Astrocyte (in vitro differentiated cells and primary cell): Measurements from ENCODE around the gene ZNF362. TPM values are rescaled to one million over a fixed set of nuclear protein-coding genes. Genes with fewer than 3 reads are reported as not detected.

Experiments
- DNase-seq: peaks from one replicate; pipeline ENCODE4 v3.0.0-alpha.2; 2010; ENCODE audit warnings: low read depth
- FAIRE-seq: peaks from 2 replicates; lab custom pipeline; 2011; peaks lifted over from hg19 to GRCh38; lab: Jason Lieb, UNC
- H2AFZ ChIP-seq: 2 replicates; pipeline ENCODE4 v1.6.0; 2012; ENCODE audit warnings: low read depth, low read length, inconsistent platforms
- H3K27ac ChIP-seq: 2 replicates; pipeline ENCODE4 v1.5.1; 2011; ENCODE audit warnings: low read depth, low read length, inconsistent platforms
- H3K27me3 ChIP-seq: 2 replicates; pipeline ENCODE4 v1.6.0; 2011; ENCODE audit warnings: low read length, inconsistent platforms; ENCODE audit not compliant: insufficient read depth
- H3K36me3 ChIP-seq: 2 replicates; pipeline ENCODE4 v1.5.1; 2011; ENCODE audit warnings: low read length, inconsistent platforms; ENCODE audit not compliant: insufficient read depth
- H3K4me1 ChIP-seq: 2 replicates; pipeline ENCODE4 v1.5.1; 2011; ENCODE audit warnings: low read length, inconsistent platforms; ENCODE audit not compliant: insufficient read depth
- H3K4me2 ChIP-seq: 2 replicates; pipeline ENCODE4 v1.6.0; 2012; ENCODE audit warnings: low read length, inconsistent platforms
- H3K4me3 ChIP-seq: 2 replicates; pipeline ENCODE4 v1.5.1; 2011; ENCODE audit warnings: low read depth, mild to moderate bottlenecking, low read length, inconsistent platforms; ENCODE audit not compliant: insufficient read depth
- H3K79me2 ChIP-seq: 2 replicates; pipeline ENCODE4 v1.6.0; 2012; ENCODE audit warnings: mild to moderate bottlenecking, low read length, inconsistent platforms; ENCODE audit not compliant: insufficient read depth
- H3K9ac ChIP-seq: 2 replicates; pipeline ENCODE4 v1.6.0; 2012; ENCODE audit warnings: mild to moderate bottlenecking, low read length, inconsistent platforms
- H3K9me3 ChIP-seq: 2 replicates; pipeline ENCODE4 v1.5.1; 2012; ENCODE audit warnings: low read depth, mild to moderate bottlenecking, low read length, inconsistent platforms; ENCODE audit not compliant: insufficient read depth
- H4K20me1 ChIP-seq: 2 replicates; pipeline ENCODE4 v1.6.0; 2012; ENCODE audit warnings: low read length, inconsistent platforms; ENCODE audit not compliant: insufficient read depth
- H3K27ac Mint-ChIP-seq: one replicate; pipeline ENCODE4 v1.8.0; 2021; ENCODE audit warnings: mild to moderate bottlenecking, mixed read lengths; ENCODE audit not compliant: unreplicated experiment
- H3K27me3 Mint-ChIP-seq: one replicate; pipeline ENCODE4 v1.8.0; 2021; ENCODE audit warnings: low read depth, mixed read lengths; ENCODE audit not compliant: unreplicated experiment
- H3K36me3 Mint-ChIP-seq: one replicate; pipeline ENCODE4 v1.8.0; 2021; ENCODE audit warnings: low read depth, mixed read lengths; ENCODE audit not compliant: unreplicated experiment
- H3K4me1 Mint-ChIP-seq: one replicate; pipeline ENCODE4 v1.8.0; 2021; ENCODE audit warnings: low read depth, mixed read lengths; ENCODE audit not compliant: unreplicated experiment
- H3K4me3 Mint-ChIP-seq: one replicate; pipeline ENCODE4 v1.8.0; 2021; ENCODE audit warnings: mild to moderate bottlenecking, moderate library complexity, mixed read lengths; ENCODE audit not compliant: unreplicated experiment
- H3K9me3 Mint-ChIP-seq: one replicate; pipeline ENCODE4 v1.8.0; 2021; ENCODE audit warnings: mild to moderate bottlenecking, mixed read lengths; ENCODE audit not compliant: unreplicated experiment
- EZH2 ChIP-seq: IDR thresholded peaks from 2 replicates; pipeline ENCODE4 v1.6.1; 2012; ENCODE audit warnings: mild to moderate bottlenecking, low read length, inconsistent platforms; ENCODE audit not compliant: insufficient read depth
- total RNA-seq: library from RNA; stranded (reverse); gene quantifications from 2 replicates; pipeline ENCODE4 v1.2.1, GENCODE V29; 2021
- TF ChIP-seq, protein P1 (sequence below): IDR thresholded peaks from 2 replicates; pipeline ENCODE4 v1.5.1; 2011; ENCODE audit warnings: low read depth, mild to moderate bottlenecking, inconsistent platforms, low read length, moderate library complexity; ENCODE audit not compliant: insufficient read depth

ZNF362 gene
- total RNA-seq, 1 donor from 2014 or later: 38.7 TPM

DNA sequence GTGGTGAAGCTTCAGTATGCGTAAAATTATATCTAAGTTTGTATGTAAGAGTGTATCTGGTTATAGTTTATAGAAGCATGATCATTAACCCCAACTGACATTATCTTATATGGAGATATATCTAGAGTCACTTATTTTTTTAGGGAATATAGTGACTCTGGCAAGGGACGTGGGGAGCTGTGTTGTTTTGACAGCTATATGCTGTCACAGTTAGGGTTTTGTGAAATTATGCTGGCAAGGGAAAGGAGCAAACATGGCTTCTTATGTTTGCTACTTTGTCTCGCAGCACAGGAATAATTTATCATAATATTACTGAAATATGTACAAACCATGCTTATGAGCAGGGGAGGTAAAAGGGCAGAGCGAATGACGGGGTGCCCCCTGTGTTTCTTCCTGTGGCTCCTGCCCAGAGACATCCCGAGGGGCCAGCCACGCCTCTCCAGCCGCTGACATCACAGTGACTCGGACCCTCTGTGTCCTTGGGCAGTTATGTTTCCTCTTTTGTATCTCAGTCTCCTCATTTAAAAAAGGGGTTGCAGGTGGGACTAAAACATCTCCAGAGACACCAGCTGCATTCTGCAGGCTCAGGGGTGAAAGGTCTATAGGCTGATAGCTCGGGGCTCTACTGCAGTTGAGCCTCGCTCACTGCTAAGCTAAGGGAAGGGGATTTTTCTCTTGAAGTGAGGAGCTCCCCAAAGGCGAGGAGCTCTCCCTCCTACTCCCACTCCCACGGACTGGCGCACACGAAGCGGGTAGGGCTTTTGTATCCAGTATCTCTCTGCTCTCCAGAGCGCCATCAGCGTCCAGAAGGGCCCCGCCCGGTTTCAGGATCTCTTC lies 49.7 kb downstream of the ZNF362 start:
- no peak for TF ChIP-seq EZH2
- TF ChIP-seq, protein P1, sequence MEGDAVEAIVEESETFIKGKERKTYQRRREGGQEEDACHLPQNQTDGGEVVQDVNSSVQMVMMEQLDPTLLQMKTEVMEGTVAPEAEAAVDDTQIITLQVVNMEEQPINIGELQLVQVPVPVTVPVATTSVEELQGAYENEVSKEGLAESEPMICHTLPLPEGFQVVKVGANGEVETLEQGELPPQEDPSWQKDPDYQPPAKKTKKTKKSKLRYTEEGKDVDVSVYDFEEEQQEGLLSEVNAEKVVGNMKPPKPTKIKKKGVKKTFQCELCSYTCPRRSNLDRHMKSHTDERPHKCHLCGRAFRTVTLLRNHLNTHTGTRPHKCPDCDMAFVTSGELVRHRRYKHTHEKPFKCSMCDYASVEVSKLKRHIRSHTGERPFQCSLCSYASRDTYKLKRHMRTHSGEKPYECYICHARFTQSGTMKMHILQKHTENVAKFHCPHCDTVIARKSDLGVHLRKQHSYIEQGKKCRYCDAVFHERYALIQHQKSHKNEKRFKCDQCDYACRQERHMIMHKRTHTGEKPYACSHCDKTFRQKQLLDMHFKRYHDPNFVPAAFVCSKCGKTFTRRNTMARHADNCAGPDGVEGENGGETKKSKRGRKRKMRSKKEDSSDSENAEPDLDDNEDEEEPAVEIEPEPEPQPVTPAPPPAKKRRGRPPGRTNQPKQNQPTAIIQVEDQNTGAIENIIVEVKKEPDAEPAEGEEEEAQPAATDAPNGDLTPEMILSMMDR: no peak
- H2AFZ ChIP-seq: peak overlapping the region; percentile 79
- no peaks in the 10 kb centered on the region for H3K79me2 ChIP-seq
- H3K27ac Mint-ChIP-seq: no peak overlapping the region
- no peaks in the 10 kb centered on the region for H3K4me1 Mint-ChIP-seq
- no peak overlapping the region for H3K4me3 Mint-ChIP-seq
- H3K4me1 ChIP-seq: peaks cover 11% of the 10 kb centered on the region
- H3K9me3 ChIP-seq: no peaks in the 10 kb centered on the region
- no peak overlapping the region for H3K4me3 ChIP-seq
- H3K9me3 Mint-ChIP-seq: peaks cover 4% of the 10 kb centered on the region
- no peaks in the 10 kb centered on the region for H3K27me3 ChIP-seq
- FAIRE-seq (no peak), DNase-seq (no peak)
- H4K20me1 ChIP-seq: no peaks in the 10 kb centered on the region
- peaks cover 17% of the 10 kb centered on the region for H3K36me3 Mint-ChIP-seq
- peak overlapping the region; percentile 79 for H3K4me2 ChIP-seq
- peak overlapping the region; percentile 23 for H3K9ac ChIP-seq
- no peaks in the 10 kb centered on the region for H3K36me3 ChIP-seq
- H3K27me3 Mint-ChIP-seq: peaks cover 7% of the 10 kb centered on the region
- no peak overlapping the region for H3K27ac ChIP-seq

DNA sequence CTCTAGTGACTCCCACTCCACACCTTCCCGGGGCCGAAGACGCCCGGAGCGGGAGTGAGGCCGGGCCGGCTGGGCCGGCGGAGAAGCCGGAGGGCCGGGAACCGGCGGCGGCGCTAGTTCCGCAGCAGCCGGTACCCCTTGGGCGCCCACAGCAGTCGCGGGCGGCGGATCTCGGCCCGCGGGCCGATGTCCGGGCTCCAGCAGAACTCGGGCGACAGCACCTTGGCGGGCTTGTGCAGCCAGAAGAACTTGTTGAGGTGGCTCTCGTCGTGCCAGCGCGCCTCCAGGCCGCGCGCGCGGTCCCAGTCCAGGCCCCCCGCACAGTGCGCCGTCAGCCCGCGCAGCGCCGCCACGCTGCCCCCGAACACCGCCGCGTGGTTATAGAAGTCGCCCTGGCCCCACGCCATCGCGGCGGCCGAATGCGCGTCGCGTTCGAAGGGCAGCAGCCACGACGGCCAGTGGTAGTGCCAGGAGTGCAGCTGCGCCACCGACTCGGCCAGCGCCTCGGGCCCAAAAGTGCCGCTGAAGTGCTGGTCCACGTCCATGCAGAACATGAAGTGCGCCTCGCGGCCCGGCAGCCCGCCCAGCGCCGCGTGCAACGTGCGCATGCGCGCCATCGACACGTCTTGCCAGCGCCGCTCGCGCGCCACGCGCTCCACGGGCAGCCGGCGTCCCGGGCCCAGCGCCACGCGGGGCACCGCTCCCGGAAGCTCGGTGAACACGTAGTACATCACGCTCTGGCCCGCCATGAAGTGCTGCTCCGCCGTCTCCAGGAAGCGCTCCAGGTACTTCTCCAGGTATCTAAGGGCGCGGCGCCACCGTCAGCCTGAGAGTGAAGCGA lies 50.6 kb downstream of the ZNF362 start:
- Mint-ChIP-seq H3K9me3 (peaks cover 4% of the 10 kb centered on the region), H3K4me3 (no peak overlapping the region), H3K27ac (no peak overlapping the region), H3K27me3 (peaks cover 12% of the 10 kb centered on the region), H3K36me3 (peaks cover 15% of the 10 kb centered on the region), H3K4me1 (no peaks in the 10 kb centered on the region)
- Histone ChIP-seq H3K4me1 (peaks cover 11% of the 10 kb centered on the region), H3K27ac (no peak overlapping the region), H3K4me3 (peak overlapping the region; percentile 23), H3K27me3 (no peaks in the 10 kb centered on the region), H3K4me2 (peak overlapping the region; percentile 79), H3K9me3 (no peaks in the 10 kb centered on the region), H4K20me1 (no peaks in the 10 kb centered on the region), H3K36me3 (no peaks in the 10 kb centered on the region), H2AFZ (peak overlapping the region; percentile 79), H3K9ac (peak overlapping the region; percentile 23), H3K79me2 (no peaks in the 10 kb centered on the region)
- DNase-seq (no peak), FAIRE-seq (no peak)
- TF ChIP-seq EZH2: peak; percentile 52
- TF ChIP-seq, protein P1: no peak
